ENCODE results near the gene HBP1. TPM values are rescaled to one million over a fixed set of nuclear protein-coding genes. Genes with fewer than 3 reads are reported as not detected.

HBP1 gene
- total and polyA plus RNA-seq, 2 donors (not counting 1 experiment from before 2014, with no cell fraction given) = 47.2 to 127 TPM

DNA sequence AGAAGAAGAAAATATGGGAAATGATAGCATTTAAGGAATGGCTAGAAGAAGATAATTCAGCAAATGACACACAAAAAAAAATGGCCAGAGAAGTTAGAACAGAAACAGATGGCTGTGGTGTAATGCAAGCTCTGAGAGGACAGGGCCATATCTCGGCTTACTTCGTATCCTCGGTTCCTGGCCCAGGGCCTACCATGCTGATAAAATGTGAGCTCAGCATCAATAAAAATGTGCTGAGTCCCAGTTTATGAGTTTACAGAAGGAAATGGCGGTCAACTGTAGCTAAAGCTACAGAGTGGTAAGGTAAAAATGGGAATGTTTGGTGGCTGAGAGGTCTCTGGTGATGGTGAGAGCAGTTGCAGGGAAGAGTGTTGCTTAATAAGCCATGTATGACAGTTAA, 40.8 kb downstream of the HBP1 start:
- POLR2A ChIA-PET = no interaction called here
- Histone ChIP-seq H3K27ac (ENCODE audit: low read length in 2 of 2) (no peak overlapping the region), H3K79me2 (ENCODE audit: control insufficient read depth, insufficient read depth, low read length) (no peaks in the 10 kb centered on the region), H3K4me3 (ENCODE audit: control extremely low read depth in 1 of 5, extremely low read depth in 1 of 5, insufficient read depth in 1 of 5, low read depth in 2 of 5, low read length in 4 of 5) (no peak overlapping the region), H3K36me3 (replicated peaks in 1 of 2; ENCODE audit: control extremely low read depth in 1 of 2, control insufficient read depth in 1 of 2, extremely low read depth in 1 of 2, insufficient read depth in 2 of 2, low read length in 1 of 2) (peaks cover 0 to 44% of the 10 kb centered on the region in 2 experiments), H3K4me2 (replicated peaks; ENCODE audit: low read depth, low read length, poor library complexity, severe bottlenecking) (no peak overlapping the region), H3K9me3 (ENCODE audit: control extremely low read depth in 1 of 3, control insufficient read depth in 2 of 3, insufficient read depth in 1 of 3, low read length in 2 of 3) (peaks cover 0 to 9% (median 9%) of the 10 kb centered on the region in 3 donors), H3K27me3 (replicated peaks in 1 of 4; ENCODE audit: control extremely low read depth in 1 of 4, control insufficient read depth in 3 of 4, insufficient read depth in 4 of 4, low read length in 3 of 4) (no peaks in the 10 kb centered on the region), H3K9ac (ENCODE audit: low read length) (no peak overlapping the region), H3K4me1 (ENCODE audit: control insufficient read depth in 2 of 2, insufficient read depth in 2 of 2, low read length in 2 of 2) (no peaks in the 10 kb centered on the region), H4K20me1 (ENCODE audit: control insufficient read depth, insufficient read depth, low read length, poor library complexity, severe bottlenecking) (no peaks in the 10 kb centered on the region), H2AFZ (ENCODE audit: insufficient read depth, low read depth, low read length, poor library complexity, severe bottlenecking) (no peak overlapping the region)
- no peak for DNase-seq
- no peak overlapping the region for H3K4me3 Mint-ChIP-seq
- peaks cover 2% of the 10 kb centered on the region for H3K9me3 Mint-ChIP-seq (ENCODE audit: insufficient read depth)
- H3K4me1 Mint-ChIP-seq = no peaks in the 10 kb centered on the region
- 99% methylated on average over 4 of the region's 4 CpGs for WGBS (ENCODE audit: insufficient coverage)
- no peak overlapping the region for H3K27ac Mint-ChIP-seq
- TF ChIP-seq, protein P1, sequence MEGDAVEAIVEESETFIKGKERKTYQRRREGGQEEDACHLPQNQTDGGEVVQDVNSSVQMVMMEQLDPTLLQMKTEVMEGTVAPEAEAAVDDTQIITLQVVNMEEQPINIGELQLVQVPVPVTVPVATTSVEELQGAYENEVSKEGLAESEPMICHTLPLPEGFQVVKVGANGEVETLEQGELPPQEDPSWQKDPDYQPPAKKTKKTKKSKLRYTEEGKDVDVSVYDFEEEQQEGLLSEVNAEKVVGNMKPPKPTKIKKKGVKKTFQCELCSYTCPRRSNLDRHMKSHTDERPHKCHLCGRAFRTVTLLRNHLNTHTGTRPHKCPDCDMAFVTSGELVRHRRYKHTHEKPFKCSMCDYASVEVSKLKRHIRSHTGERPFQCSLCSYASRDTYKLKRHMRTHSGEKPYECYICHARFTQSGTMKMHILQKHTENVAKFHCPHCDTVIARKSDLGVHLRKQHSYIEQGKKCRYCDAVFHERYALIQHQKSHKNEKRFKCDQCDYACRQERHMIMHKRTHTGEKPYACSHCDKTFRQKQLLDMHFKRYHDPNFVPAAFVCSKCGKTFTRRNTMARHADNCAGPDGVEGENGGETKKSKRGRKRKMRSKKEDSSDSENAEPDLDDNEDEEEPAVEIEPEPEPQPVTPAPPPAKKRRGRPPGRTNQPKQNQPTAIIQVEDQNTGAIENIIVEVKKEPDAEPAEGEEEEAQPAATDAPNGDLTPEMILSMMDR (IDR thresholded peaks at IDR 0.05) = no peak
- TF ChIP-seq EZH2 (IDR thresholded peaks at IDR 0.05; ENCODE audit: borderline replicate concordance, insufficient read depth, low read depth, low read length, poor library complexity, severe bottlenecking) = no peak
- H3K27me3 Mint-ChIP-seq = no peaks in the 10 kb centered on the region
- CTCF ChIA-PET = interaction anchor here (0.6 to 1.3 kb wide), 2 partner anchors 11 to 15 kb away, joined by 4 read pairs; no protein-coding TSS in a partner anchor
- intact Hi-C loops (cut with micrococcal nuclease) = no loop called here
- ATAC-seq (ENCODE audit: low read depth) = no peak

DNA sequence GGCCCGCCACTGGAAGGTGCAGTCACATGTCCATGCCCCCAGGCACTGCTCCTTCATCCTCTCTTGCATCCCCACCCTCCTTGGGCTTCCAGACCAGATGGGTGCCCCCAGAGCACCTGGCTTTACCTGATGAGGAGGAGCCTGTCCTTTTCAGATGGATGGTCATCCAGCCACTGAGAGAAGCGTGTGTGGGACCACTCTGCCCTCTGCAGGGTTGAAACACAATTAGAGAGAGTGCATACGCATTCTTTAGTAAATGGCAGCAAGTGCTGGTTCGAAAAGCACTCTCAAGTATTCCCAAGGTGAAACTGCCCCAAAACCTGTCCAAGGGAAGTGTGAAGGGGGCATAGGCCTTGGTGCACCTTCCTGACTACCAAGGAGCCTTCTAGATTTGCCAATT, 41.6 kb downstream of the HBP1 start:
- H3K36me3 ChIP-seq (replicated peaks in 1 of 2; ENCODE audit: control extremely low read depth in 1 of 2, control insufficient read depth in 1 of 2, extremely low read depth in 1 of 2, insufficient read depth in 2 of 2, low read length in 1 of 2) = peaks cover 0 to 36% of the 10 kb centered on the region in 2 experiments
- TF ChIP-seq, protein P1 (IDR thresholded peaks at IDR 0.05) = no peak
- no peak for TF ChIP-seq EZH2 (IDR thresholded peaks at IDR 0.05; ENCODE audit: borderline replicate concordance, insufficient read depth, low read depth, low read length, poor library complexity, severe bottlenecking)
- no peaks in the 10 kb centered on the region for H4K20me1 ChIP-seq (ENCODE audit: control insufficient read depth, insufficient read depth, low read length, poor library complexity, severe bottlenecking)
- no peak overlapping the region for H3K4me2 ChIP-seq (replicated peaks; ENCODE audit: low read depth, low read length, poor library complexity, severe bottlenecking)
- ChIA-PET POLR2A (no interaction called here), CTCF (no interaction called here)
- intact Hi-C loops (cut with micrococcal nuclease) = no loop called here
- Mint-ChIP-seq H3K4me1 (no peaks in the 10 kb centered on the region), H3K4me3 (no peak overlapping the region), H3K27ac (no peak overlapping the region), H3K9me3 (ENCODE audit: insufficient read depth) (peaks cover 4% of the 10 kb centered on the region), H3K27me3 (no peaks in the 10 kb centered on the region)
- no peak overlapping the region for H2AFZ ChIP-seq (ENCODE audit: insufficient read depth, low read depth, low read length, poor library complexity, severe bottlenecking)
- H3K4me1 ChIP-seq (ENCODE audit: control insufficient read depth in 2 of 2, insufficient read depth in 2 of 2, low read length in 2 of 2) = no peaks in the 10 kb centered on the region
- no peak overlapping the region for H3K4me3 ChIP-seq (ENCODE audit: control extremely low read depth in 1 of 5, extremely low read depth in 1 of 5, insufficient read depth in 1 of 5, low read depth in 2 of 5, low read length in 4 of 5)
- no peak overlapping the region for H3K27ac ChIP-seq (ENCODE audit: low read length in 2 of 2)
- ATAC-seq (ENCODE audit: low read depth) = no peak
- H3K27me3 ChIP-seq (replicated peaks in 1 of 4; ENCODE audit: control extremely low read depth in 1 of 4, control insufficient read depth in 3 of 4, insufficient read depth in 4 of 4, low read length in 3 of 4) = no peaks in the 10 kb centered on the region
- no peak overlapping the region for H3K9ac ChIP-seq (ENCODE audit: low read length)
- H3K79me2 ChIP-seq (ENCODE audit: control insufficient read depth, insufficient read depth, low read length) = no peaks in the 10 kb centered on the region
- no peak for DNase-seq
- 100% methylated on average over 3 of the region's 4 CpGs for WGBS (ENCODE audit: insufficient coverage)
- peaks cover 0 to 15% (median 14%) of the 10 kb centered on the region in 3 donors for H3K9me3 ChIP-seq (ENCODE audit: control extremely low read depth in 1 of 3, control insufficient read depth in 2 of 3, insufficient read depth in 1 of 3, low read length in 2 of 3)

All from B cell (primary cell).